Measurements from ENCODE around the gene OGA.
"Not testable (repeated sequence)": the region's sequence is repeated elsewhere in the genome, so short reads cannot be mapped to it uniquely, and the experiment has no call there.

OGA gene

GRCh38 chr10:101807158-101807557, 11.1 kb downstream of the OGA start:
- no peak for TF ChIP-seq CTCF (IDR thresholded peaks at IDR 0.05)
- no peak for DNase-seq
- Mint-ChIP-seq H3K27ac (peak overlapping the region; percentile 36), H3K27me3 (ENCODE audit: low read depth, poor library complexity) (no peaks in the 10 kb centered on the region), H3K4me1 (no peaks in the 10 kb centered on the region), H3K9me3 (no peaks in the 10 kb centered on the region), H3K36me3 (ENCODE audit: low read depth) (peaks cover 68% of the 10 kb centered on the region), H3K4me3 (no peak overlapping the region)

GRCh38 chr10:101803511-101803910, 14.7 kb downstream of the OGA start:
- DNase-seq, result no peak
- Mint-ChIP-seq H3K4me1 (no peaks in the 10 kb centered on the region), H3K27me3 (ENCODE audit: low read depth, poor library complexity) (no peaks in the 10 kb centered on the region), H3K4me3 (no peak overlapping the region), H3K9me3 (no peaks in the 10 kb centered on the region), H3K27ac (no peak overlapping the region), H3K36me3 (ENCODE audit: low read depth) (peaks cover 85% of the 10 kb centered on the region)
- TF ChIP-seq CTCF (IDR thresholded peaks at IDR 0.05), result no peak

GRCh38 chr10:101797403-101798059, 20.7 kb downstream of the OGA start:
- H3K4me1 Mint-ChIP-seq, result no peaks in the 10 kb centered on the region
- TF ChIP-seq CTCF (IDR thresholded peaks at IDR 0.05), result no peak

GRCh38 chr10:101793526-101793925, 24.7 kb downstream of the OGA start:
- Mint-ChIP-seq H3K9me3 (no peaks in the 10 kb centered on the region), H3K4me1 (no peaks in the 10 kb centered on the region), H3K27me3 (ENCODE audit: low read depth, poor library complexity) (no peaks in the 10 kb centered on the region), H3K27ac (no peak overlapping the region), H3K4me3 (no peak overlapping the region), H3K36me3 (ENCODE audit: low read depth) (peaks cover 76% of the 10 kb centered on the region)
- DNase-seq, result no peak
- TF ChIP-seq CTCF (IDR thresholded peaks at IDR 0.05), result no peak

More at GRCh38 chr10:101797403-101798059, 20.7 kb downstream of the OGA start:
- no peaks in the 10 kb centered on the region for H3K9me3 Mint-ChIP-seq
- H3K27me3 Mint-ChIP-seq (ENCODE audit: low read depth, poor library complexity), result no peaks in the 10 kb centered on the region
- no peak for DNase-seq
- no peak overlapping the region for H3K4me3 Mint-ChIP-seq
- H3K36me3 Mint-ChIP-seq (ENCODE audit: low read depth), result peaks cover 92% of the 10 kb centered on the region
- no peak overlapping the region for H3K27ac Mint-ChIP-seq

- Mint-ChIP-seq H3K4me1 (no peaks in the 10 kb centered on the region), H3K36me3 (ENCODE audit: low read depth) (peaks cover 67% of the 10 kb centered on the region), H3K9me3 (no peaks in the 10 kb centered on the region), H3K4me3 (no peak overlapping the region), H3K27me3 (ENCODE audit: low read depth, poor library complexity) (no peaks in the 10 kb centered on the region), H3K27ac (no peak overlapping the region)
- no peak for DNase-seq
- TF ChIP-seq CTCF (IDR thresholded peaks at IDR 0.05), result no peak
Observed at GRCh38 chr10:101789686-101790085, 28.6 kb downstream of the OGA start.

GRCh38 chr10:101789231-101789630, 29.0 kb downstream of the OGA start:
- H3K27ac Mint-ChIP-seq; H3K27me3 Mint-ChIP-seq (ENCODE audit: low read depth, poor library complexity): not testable (repeated sequence)

More at GRCh38 chr10:101789231-101789630, 29.0 kb downstream of the OGA start:
- H3K36me3 Mint-ChIP-seq (ENCODE audit: low read depth), result peaks cover 62% of the 10 kb centered on the region
- DNase-seq, H3K4me1 Mint-ChIP-seq, H3K4me3 Mint-ChIP-seq, H3K9me3 Mint-ChIP-seq: not testable (repeated sequence)

Measured in nephron progenitor cell (in vitro differentiated cells).